HFFc6 (cell line): ENCODE data around the gene PDZD2. TPM values are rescaled to one million over a fixed set of nuclear protein-coding genes. Genes with fewer than 3 reads are reported as not detected.
"Not testable (repeated sequence)": the region's sequence is repeated elsewhere in the genome, so short reads cannot be mapped to it uniquely, and the experiment has no call there.

ENCODE experiments used
- DNase-seq: peaks from one replicate; pipeline ENCODE4 v3.0.0-alpha.2; 2018
- H3K27ac Mint-ChIP-seq: 2 replicates; pipeline ENCODE4 v1.8.0; 2020; ENCODE audit warnings: mild to moderate bottlenecking, mixed read lengths
- H3K27me3 Mint-ChIP-seq: 2 replicates; pipeline ENCODE4 v1.8.0; 2021; ENCODE audit warnings: mild to moderate bottlenecking, moderate library complexity, mixed read lengths; ENCODE audit not compliant: insufficient read depth
- H3K36me3 Mint-ChIP-seq: 2 replicates; pipeline ENCODE4 v1.8.0; 2021; ENCODE audit warnings: low read depth, mixed read lengths
- H3K4me1 Mint-ChIP-seq: 2 replicates; pipeline ENCODE4 v1.8.0; 2020; ENCODE audit warnings: low read depth, mixed read lengths
- H3K4me3 Mint-ChIP-seq: 2 replicates; pipeline ENCODE4 v1.8.0; 2020; ENCODE audit warnings: mild to moderate bottlenecking, moderate library complexity, mixed read lengths
- H3K9me3 Mint-ChIP-seq: 2 replicates; pipeline ENCODE4 v1.8.0; 2020; ENCODE audit warnings: mild to moderate bottlenecking, mixed read lengths
- total RNA-seq, 6 experiments: library from RNA; stranded (reverse); fragmentation: NEBNext Ultra II Directional; extraction: Animal tissue kit (Norgen Biotek cat#: 25700); gene quantifications; 2 replicates in 1 of 6; 3 replicates in 5 of 6; pipeline ENCODE4 v1.2.3, GENCODE V29; 2021
- TF ChIP-seq, protein P1 (sequence below): fragments of 200-600 bp; sonication (generic); IDR thresholded peaks from 2 replicates; pipeline ENCODE4 v1.5.0; 2021; ENCODE audit warnings: antibody characterized with exemption, mild to moderate bottlenecking

The PDZD2 gene
- total RNA-seq, 6 experiments from 2014 or later, result 0.02 to 0.12 (median 0.09) TPM

- Mint-ChIP-seq H3K27me3 (peaks cover 8% of the 10 kb centered on the region), H3K9me3 (no peaks in the 10 kb centered on the region), H3K4me1 (no peaks in the 10 kb centered on the region), H3K4me3 (no peak overlapping the region), H3K36me3 (no peaks in the 10 kb centered on the region), H3K27ac (no peak overlapping the region)
- no peak for DNase-seq
- TF ChIP-seq, protein P1, sequence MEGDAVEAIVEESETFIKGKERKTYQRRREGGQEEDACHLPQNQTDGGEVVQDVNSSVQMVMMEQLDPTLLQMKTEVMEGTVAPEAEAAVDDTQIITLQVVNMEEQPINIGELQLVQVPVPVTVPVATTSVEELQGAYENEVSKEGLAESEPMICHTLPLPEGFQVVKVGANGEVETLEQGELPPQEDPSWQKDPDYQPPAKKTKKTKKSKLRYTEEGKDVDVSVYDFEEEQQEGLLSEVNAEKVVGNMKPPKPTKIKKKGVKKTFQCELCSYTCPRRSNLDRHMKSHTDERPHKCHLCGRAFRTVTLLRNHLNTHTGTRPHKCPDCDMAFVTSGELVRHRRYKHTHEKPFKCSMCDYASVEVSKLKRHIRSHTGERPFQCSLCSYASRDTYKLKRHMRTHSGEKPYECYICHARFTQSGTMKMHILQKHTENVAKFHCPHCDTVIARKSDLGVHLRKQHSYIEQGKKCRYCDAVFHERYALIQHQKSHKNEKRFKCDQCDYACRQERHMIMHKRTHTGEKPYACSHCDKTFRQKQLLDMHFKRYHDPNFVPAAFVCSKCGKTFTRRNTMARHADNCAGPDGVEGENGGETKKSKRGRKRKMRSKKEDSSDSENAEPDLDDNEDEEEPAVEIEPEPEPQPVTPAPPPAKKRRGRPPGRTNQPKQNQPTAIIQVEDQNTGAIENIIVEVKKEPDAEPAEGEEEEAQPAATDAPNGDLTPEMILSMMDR, result no peak
Observed at GRCh38 chr5:31731710-31732301, 92.9 kb downstream of the PDZD2 start.

- not testable (repeated sequence) for H3K27me3 Mint-ChIP-seq, H3K4me1 Mint-ChIP-seq, H3K27ac Mint-ChIP-seq, H3K4me3 Mint-ChIP-seq, H3K36me3 Mint-ChIP-seq, H3K9me3 Mint-ChIP-seq, DNase-seq
Observed at GRCh38 chr5:31732821-31733220, 93.9 kb downstream of the PDZD2 start.

DNA sequence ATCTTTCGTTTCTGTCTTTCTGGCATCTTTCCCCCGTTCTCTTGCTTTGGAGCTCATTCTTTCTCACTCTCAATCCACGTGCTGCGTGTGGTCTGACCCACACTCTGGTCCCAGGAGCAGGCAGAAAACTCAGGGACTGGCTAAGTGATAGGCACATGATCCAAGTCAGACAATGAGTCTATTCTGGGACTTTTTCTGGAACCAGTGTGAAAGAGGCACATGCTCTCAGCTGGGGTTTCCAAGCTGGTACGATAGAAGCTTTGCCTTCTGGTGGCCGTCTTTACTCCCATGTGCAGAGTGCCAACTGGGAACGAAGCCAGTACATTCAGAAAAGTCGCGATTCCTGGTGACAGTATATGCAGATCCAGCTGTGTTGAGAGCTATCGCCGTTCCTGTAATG lies 94.4 kb downstream of the PDZD2 start:
- Mint-ChIP-seq H3K4me3 (no peak overlapping the region), H3K27ac (no peak overlapping the region), H3K27me3 (peaks cover 6% of the 10 kb centered on the region), H3K36me3 (no peaks in the 10 kb centered on the region), H3K9me3 (no peaks in the 10 kb centered on the region), H3K4me1 (no peaks in the 10 kb centered on the region)
- no peak for DNase-seq
- TF ChIP-seq, protein P1, result no peak

- H3K36me3 Mint-ChIP-seq, result no peaks in the 10 kb centered on the region
- H3K4me3 Mint-ChIP-seq, result no peak overlapping the region
- H3K9me3 Mint-ChIP-seq, result no peaks in the 10 kb centered on the region
- H3K27ac Mint-ChIP-seq, result no peak overlapping the region
- DNase-seq, result no peak
- TF ChIP-seq, protein P1, result no peak
- peaks cover 6% of the 10 kb centered on the region for H3K27me3 Mint-ChIP-seq
- no peaks in the 10 kb centered on the region for H3K4me1 Mint-ChIP-seq
Observed at GRCh38 chr5:31736127-31736526, 97.2 kb downstream of the PDZD2 start.

DNA sequence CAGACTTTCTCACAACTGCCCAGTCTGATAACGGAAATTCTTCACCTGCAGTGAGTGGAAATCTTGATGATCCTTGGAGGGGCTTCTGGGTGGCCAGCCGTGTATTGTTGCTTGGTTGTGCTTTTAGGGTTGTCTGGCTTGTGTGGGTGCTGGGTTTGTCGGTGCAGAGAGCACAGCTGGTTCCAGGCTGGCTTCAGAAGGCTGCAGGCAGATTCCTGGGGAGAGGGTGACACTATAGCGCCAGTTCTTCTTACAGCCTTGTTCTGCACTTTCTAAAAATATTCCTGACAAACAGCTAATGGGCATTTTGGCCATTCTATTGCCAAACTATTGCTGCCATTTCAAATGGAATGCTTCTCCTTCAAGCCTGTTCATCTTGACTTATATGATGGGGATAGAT lies 99.3 kb downstream of the PDZD2 start:
- TF ChIP-seq, protein P1, result no peak
- no peaks in the 10 kb centered on the region for H3K36me3 Mint-ChIP-seq

GRCh38 chr5:31741496-31741895 lies 102.6 kb downstream of the PDZD2 start:
- Mint-ChIP-seq H3K27me3 (peaks cover 6% of the 10 kb centered on the region; the same call in 1 of the 2 replicates), H3K9me3 (no peaks in the 10 kb centered on the region), H3K4me1 (no peaks in the 10 kb centered on the region), H3K36me3 (no peaks in the 10 kb centered on the region), H3K27ac (no peak overlapping the region), H3K4me3 (no peak overlapping the region)
- DNase-seq, result no peak
- TF ChIP-seq, protein P1, result no peak

More for the DNA sequence above, 99.3 kb downstream of the PDZD2 start:
- H3K27me3 Mint-ChIP-seq, result peaks cover 3% of the 10 kb centered on the region
- H3K27ac Mint-ChIP-seq, result no peak overlapping the region
- H3K4me1 Mint-ChIP-seq, result no peaks in the 10 kb centered on the region
- no peak overlapping the region for H3K4me3 Mint-ChIP-seq
- no peaks in the 10 kb centered on the region for H3K9me3 Mint-ChIP-seq
- no peak for DNase-seq
